ENCODE data around the gene EDA. TPM values are rescaled to one million over a fixed set of nuclear protein-coding genes. Genes with fewer than 3 reads are reported as not detected.

EDA gene
- total RNA-seq, 1 donor from 2014 or later = 3.0 TPM

GRCh38 chrX:69906447-69906846, 290.5 kb downstream of the EDA start:
- no peak overlapping the region for H3K4me3 Mint-ChIP-seq (ENCODE audit: low read depth)
- peaks cover 4% of the 10 kb centered on the region for H3K4me1 Mint-ChIP-seq (ENCODE audit: low read depth)
- no peaks in the 10 kb centered on the region for H3K36me3 Mint-ChIP-seq (ENCODE audit: insufficient read depth)
- H3K27ac Mint-ChIP-seq = no peak overlapping the region
- no peak for DNase-seq (ENCODE audit: low spot score, unreplicated experiment)
- no peak for TF ChIP-seq CTCF (IDR thresholded peaks at IDR 0.05; ENCODE audit: unreplicated experiment)
- H3K9me3 Mint-ChIP-seq (ENCODE audit: low read depth) = peaks cover 16% of the 10 kb centered on the region
- no peaks in the 10 kb centered on the region for H3K27me3 Mint-ChIP-seq

- Mint-ChIP-seq H3K36me3 (ENCODE audit: insufficient read depth) (no peaks in the 10 kb centered on the region), H3K4me1 (ENCODE audit: low read depth) (peaks cover 8% of the 10 kb centered on the region), H3K27ac (no peak overlapping the region), H3K9me3 (ENCODE audit: low read depth) (peaks cover 29% of the 10 kb centered on the region), H3K4me3 (ENCODE audit: low read depth) (no peak overlapping the region), H3K27me3 (no peaks in the 10 kb centered on the region)
- no peak for TF ChIP-seq CTCF (IDR thresholded peaks at IDR 0.05; ENCODE audit: unreplicated experiment)
- no peak for DNase-seq (ENCODE audit: low spot score, unreplicated experiment)
These were observed 298.9 kb downstream of the EDA start for GRCh38 chrX:69914781-69915180.

GRCh38 chrX:69919749-69920148, 303.8 kb downstream of the EDA start:
- H3K4me1 Mint-ChIP-seq (ENCODE audit: low read depth) = peaks cover 9% of the 10 kb centered on the region

GRCh38 chrX:69932323-69932722, 316.4 kb downstream of the EDA start:
- Mint-ChIP-seq H3K36me3 (ENCODE audit: insufficient read depth) (no peaks in the 10 kb centered on the region), H3K4me1 (ENCODE audit: low read depth) (no peaks in the 10 kb centered on the region), H3K9me3 (ENCODE audit: low read depth) (peaks cover 19% of the 10 kb centered on the region), H3K27me3 (no peaks in the 10 kb centered on the region), H3K27ac (no peak overlapping the region), H3K4me3 (ENCODE audit: low read depth) (no peak overlapping the region)
- no peak for TF ChIP-seq CTCF (IDR thresholded peaks at IDR 0.05; ENCODE audit: unreplicated experiment)
- DNase-seq (ENCODE audit: low spot score, unreplicated experiment) = no peak

More at GRCh38 chrX:69919749-69920148, 303.8 kb downstream of the EDA start:
- no peak overlapping the region for H3K4me3 Mint-ChIP-seq (ENCODE audit: low read depth)
- H3K27ac Mint-ChIP-seq = no peak overlapping the region
- H3K9me3 Mint-ChIP-seq (ENCODE audit: low read depth) = peaks cover 31% of the 10 kb centered on the region
- H3K27me3 Mint-ChIP-seq = no peaks in the 10 kb centered on the region
- H3K36me3 Mint-ChIP-seq (ENCODE audit: insufficient read depth) = peaks cover 1% of the 10 kb centered on the region
- DNase-seq (ENCODE audit: low spot score, unreplicated experiment) = no peak
- no peak for TF ChIP-seq CTCF (IDR thresholded peaks at IDR 0.05; ENCODE audit: unreplicated experiment)

- Mint-ChIP-seq H3K27me3 (no peaks in the 10 kb centered on the region), H3K9me3 (ENCODE audit: low read depth) (peaks cover 7% of the 10 kb centered on the region), H3K36me3 (ENCODE audit: insufficient read depth) (no peaks in the 10 kb centered on the region), H3K27ac (no peak overlapping the region), H3K4me3 (ENCODE audit: low read depth) (no peak overlapping the region), H3K4me1 (ENCODE audit: low read depth) (peaks cover 2% of the 10 kb centered on the region)
- no peak for DNase-seq (ENCODE audit: low spot score, unreplicated experiment)
- TF ChIP-seq CTCF (IDR thresholded peaks at IDR 0.05; ENCODE audit: unreplicated experiment) = no peak
These were observed 332.4 kb downstream of the EDA start for GRCh38 chrX:69948276-69948797.
